HG02884 (cell line): ENCODE results near the gene ANKRD34C.
"Not testable (repeated sequence)": the region's sequence is repeated elsewhere in the genome, so short reads cannot be mapped to it uniquely, and the experiment has no call there.

Experiments
- ATAC-seq: cut with Tn5 transposase; IDR thresholded peaks from one replicate; pipeline ENCODE4 v1.9.1; 2021; ENCODE audit warnings: mild to moderate bottlenecking, moderate library complexity; ENCODE audit not compliant: unreplicated experiment

ANKRD34C gene

DNA sequence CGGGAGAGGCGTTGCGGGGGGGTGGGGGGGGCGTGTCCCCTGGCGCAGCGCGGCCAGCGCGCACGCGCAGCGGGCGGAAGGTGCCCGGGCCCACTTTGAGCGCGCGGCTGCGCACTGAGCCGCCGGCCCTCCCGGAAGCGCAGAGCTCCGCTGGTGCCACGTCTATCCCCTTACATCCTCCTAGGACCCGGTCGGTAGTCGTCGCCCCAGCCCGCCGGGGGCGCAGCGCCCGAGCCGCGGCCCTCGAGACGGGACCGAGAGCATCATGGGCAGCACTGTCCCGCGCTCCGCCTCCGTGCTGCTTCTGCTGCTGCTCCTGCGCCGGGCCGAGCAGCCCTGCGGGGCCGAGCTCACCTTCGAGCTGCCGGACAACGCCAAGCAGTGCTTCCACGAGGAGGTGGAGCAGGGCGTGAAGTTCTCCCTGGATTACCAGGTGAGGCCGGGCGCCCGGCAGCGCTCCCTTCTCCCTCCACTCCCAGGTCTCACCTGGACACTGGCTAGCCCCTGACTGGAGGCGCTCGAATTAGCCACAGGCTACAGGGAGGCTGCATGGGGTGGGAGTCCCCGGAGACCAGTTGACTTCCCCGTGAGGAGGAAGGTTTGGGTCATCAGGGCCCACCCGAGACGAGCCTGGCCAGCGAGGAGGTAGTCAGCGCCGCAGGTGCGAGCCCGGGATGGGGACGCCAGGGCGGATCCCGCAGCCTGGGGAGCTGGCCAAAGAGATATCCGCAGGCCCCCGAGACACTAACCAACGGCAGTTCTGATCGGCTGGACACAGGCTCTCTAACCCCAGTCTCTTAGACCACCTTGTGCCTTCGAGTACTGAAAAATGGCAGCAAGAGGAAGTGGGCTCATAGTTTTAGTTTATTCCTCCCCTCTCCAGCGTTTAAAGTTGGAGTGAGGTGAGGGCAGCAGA is 28.7 kb downstream of the ANKRD34C start, which contains the start of gene TMED3:
TMED3 (plus strand) TSS at position 128 of the 916 bp plus-strand sequence; CDS start at position 266, 138 bp downstream.
- peak; percentile 95 for ATAC-seq

DNA sequence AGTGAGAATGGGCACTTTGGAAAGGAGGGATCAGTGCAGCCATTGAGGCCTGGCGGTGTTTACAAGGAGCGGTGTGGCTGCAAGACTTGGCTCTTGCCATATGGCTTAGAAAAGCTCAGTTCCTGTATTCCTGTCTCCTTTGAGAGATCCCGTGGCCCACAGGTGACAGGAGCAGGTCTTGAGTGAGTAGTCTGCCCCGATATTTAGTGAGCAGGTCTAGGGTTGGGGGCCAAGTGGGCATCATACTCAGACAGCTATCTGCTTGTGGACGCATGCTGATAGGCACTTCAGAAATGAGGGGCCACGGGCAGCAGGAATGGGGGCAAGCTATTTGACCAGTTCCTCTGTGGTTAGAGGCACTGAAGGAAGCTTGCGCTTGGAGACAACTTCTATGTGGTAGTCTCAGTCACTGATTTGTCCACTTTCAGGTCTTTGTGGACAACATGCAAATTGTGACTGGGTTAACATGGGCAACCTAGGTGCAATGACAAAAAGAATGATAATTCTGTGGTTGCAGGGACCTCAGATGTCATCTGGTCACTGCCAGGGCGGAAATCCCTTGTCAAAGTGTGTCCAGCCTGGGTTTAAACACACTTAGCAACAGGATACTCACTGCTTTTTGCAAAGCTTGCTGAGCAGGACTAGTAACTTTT is 29.5 kb downstream of the ANKRD34C start:
- ATAC-seq, result no peak

DNA sequence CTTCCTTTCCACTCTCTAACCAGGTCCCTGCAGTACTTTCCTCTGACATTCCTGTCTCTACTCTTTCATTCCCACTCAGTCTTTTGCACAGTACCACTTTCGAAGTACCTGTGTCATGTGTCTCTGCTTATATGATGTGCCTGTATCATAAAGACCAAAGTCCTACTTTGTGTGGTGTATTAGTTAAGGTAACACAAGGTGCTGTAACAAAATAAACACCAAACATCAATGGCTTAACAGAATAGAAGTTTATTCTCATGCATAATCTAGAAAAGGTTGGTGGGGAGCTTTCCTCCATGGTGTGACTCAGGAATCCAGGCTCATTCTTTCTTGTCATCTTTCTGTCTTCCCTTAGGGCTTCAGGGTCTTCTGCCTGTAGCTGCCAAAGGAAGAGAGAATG is 31.7 kb downstream of the ANKRD34C start:
- ATAC-seq, result no peak

DNA sequence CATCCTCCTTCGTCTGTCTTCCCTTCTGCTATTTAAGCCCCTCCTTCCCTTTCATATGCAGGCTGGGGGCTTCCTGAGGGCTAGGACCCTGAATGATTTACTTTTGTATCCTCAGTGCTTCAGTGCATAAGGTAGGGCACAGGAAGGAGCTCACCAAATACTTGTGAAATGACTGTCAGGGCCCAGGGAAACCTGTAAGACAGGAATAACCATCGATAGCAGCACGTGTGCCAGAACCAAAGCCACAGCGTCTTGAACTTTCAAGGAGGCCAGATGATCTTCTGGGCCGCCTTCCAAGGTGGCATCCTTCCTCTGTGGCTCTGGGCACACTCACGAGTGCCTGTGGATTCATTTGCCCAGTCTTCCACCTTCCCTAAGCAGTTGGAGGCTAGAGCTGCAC is 32.3 kb downstream of the ANKRD34C start:
- no peak for ATAC-seq

DNA sequence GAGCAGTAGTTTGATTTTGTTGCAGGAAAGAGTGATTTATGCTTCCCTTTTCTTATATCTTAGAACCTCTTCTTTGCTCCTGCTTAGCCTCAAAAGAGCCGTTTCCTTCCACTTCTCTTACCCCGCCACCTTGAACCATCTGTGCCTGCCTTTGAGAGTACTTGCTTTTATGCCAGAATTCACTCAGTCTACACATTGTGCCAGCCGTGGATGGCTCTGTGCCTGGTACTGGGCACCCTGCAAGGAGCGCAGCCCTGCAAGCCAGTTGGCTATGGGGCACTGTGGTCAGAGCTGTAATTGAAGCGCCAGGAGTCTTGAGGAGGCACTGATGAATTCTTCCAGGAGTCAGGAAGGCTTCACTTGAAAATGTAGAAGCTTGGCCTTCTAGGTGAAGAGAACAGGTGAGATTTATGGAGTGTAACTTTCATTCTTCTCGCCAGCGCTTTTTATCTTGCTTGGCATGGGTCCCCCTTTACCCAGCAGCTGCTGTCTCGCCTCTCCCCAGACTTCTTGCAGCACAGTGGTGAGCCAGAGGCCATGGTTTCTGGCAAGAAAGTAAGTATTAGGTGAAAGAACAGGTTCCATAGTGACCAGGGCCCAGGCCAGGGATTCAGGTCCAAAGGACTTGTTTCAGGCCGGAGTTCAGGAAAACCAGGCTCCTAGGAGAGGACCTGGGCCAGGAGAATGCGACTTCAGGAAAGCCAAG is 33.3 kb downstream of the ANKRD34C start:
- no peak for ATAC-seq

DNA sequence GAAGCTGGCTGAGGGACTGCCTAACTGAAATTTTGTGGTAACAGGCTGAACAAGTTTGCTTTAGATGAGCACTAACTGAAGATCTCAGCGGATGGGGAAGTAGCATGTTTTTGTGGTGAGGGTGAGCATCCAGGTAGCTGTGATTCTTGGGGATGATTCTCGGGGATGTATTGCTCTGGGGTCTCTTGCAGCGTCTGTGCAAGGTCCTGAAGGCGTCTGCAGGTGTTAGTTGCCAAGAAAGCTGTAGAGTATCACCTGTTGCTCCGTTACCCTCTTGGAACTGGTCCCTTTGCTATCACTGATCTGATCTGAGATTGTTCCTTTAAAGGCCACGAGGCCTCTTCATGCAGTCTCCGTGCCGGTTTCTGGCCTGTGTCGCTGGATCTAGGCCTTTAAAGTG is 34.3 kb downstream of the ANKRD34C start:
- no peak for ATAC-seq

DNA sequence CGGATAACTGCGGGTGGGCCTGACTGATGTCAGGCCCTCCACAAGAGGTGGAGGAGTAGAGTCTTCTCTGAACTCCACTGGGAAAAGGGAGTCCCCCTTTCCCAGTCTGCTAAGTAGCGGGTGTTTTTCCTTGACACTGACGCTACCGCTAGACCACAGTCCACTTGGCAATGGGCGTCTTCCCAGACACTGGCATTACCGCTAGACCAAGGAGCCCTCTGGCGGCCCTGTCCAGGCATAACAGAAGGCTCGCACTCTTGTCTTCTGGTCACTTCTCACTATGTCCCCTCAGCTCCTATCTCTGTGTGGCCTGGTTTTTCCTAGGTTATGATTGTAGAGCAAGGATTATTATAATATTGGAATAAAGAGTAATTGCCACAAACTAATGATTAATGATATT is 37.5 kb downstream of the ANKRD34C start:
- ATAC-seq, result not testable (repeated sequence)

DNA sequence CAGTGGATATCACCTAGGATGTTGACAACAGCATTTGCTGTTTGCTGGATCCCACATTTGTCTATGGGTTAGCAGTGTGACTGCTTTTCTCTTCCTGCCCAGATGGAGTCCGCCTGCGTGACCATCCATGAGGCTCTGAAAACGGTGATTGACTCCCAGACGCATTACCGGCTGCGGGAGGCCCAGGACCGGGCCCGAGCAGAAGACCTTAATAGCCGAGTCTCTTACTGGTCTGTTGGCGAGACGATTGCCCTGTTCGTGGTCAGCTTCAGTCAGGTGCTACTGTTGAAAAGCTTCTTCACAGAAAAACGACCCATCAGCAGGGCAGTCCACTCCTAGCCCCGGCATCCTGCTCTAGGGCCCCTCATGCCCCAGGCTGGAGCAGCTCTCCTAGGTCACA is 39.4 kb downstream of the ANKRD34C start:
- no peak for ATAC-seq

DNA sequence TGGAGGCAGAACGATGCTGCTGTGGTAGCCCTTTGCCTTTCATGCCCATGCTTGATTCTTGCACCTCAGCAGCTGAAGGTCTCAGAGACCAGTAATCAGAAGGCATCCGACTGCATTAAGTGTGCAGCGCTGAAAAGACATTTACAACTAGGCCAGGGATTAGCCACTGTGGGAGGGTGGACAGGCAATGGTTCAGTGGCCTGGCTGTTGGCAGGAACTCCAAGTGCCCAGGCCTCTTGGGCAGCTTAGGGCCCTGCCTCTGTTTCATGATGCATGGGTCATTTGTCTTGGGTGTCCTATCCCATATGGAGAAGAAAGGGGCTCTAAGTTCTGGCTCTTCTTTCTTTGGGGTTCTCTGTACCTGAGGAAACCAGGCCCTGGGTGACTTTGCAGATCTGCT is 39.8 kb downstream of the ANKRD34C start:
- no peak for ATAC-seq

DNA sequence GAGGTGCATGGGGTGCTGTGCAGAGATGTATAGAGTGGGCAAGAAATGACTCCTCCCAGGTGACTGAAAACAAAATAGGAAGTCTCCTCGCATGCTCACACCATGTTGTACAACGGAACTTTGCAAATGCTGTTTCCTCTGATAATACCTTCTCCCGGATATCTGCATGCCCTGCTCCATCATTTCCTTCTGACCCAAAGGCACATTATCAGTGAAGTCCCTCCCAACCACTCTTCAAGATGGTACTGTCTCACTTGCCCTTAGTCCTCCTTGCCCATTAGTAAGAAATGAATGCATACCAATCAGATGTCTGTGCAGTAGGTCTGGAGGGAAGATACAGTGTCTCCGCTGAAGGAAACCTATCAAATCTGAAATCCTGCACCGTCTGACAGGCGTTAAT is 40.4 kb downstream of the ANKRD34C start:
- no peak for ATAC-seq

DNA sequence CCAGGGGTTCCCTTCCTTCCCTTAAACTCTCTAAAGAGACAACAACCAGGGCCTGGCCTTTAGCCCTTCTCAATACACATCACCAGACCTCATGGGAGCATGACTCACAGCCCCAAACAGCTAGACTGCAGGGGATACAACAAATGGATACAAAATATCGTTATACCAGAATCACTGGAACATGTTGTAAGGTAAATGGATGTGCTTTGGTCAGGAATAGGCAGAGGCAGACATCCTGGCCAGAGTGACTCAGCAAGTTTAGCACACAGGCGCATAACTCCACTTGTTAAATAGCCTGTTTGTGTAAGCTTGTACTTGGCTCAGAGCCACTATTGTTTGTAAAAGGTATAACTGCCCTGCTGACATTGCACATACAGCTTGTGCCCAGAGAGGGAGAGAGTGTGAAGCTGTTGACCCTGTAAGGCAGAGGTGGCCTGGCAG is 46.7 kb downstream of the ANKRD34C start:
- no peak for ATAC-seq
